AG04450 (cell line): ENCODE data around the gene IGIP. TPM values are rescaled to one million over a fixed set of nuclear protein-coding genes. Genes with fewer than 3 reads are reported as not detected.
A peak's percentile ranks its signal among the peaks of the same experiment; 100 is the strongest.

Experiments
- CTCF ChIA-PET: fragments of 300-600, 350-600 bp; formaldehyde crosslinking; extraction: SDS; loops from one replicate; lab custom pipeline; 2022; ENCODE audit warnings: antibody characterized with exemption, inconsistent platforms; lab: Charles Lee
- POLR2A ChIA-PET: fragments of 350-600 bp; formaldehyde crosslinking; extraction: SDS; loops from one replicate; lab custom pipeline; 2021; ENCODE audit warnings: antibody characterized with exemption, inconsistent platforms; lab: Yijun Ruan, JAX
- DNase-seq: peaks from one replicate; pipeline ENCODE4 v3.0.0-alpha.2; 2011; ENCODE audit warnings: low read depth, low spot score
- H3K27ac ChIP-seq: one replicate; pipeline ENCODE4 v1.5.1; 2012; ENCODE audit warnings: low read depth, low read length, control low read depth
- H3K27me3 ChIP-seq: one replicate; pipeline ENCODE4 v1.6.0; 2012; ENCODE audit warnings: low read length; ENCODE audit not compliant: control insufficient read depth, insufficient read depth
- H3K4me3 ChIP-seq: 2 replicates; pipeline ENCODE4 v1.5.1; 2011; ENCODE audit warnings: mild to moderate bottlenecking, low read depth, low read length, control low read depth
- H3K9me3 ChIP-seq: 2 replicates; pipeline ENCODE4 v1.5.1; 2012; ENCODE audit warnings: low read length; ENCODE audit not compliant: control insufficient read depth, insufficient read depth
- polyA plus RNA-seq: library from polyadenylated mRNA; depleted of rRNA; stranded (reverse); fragments of >200 nt; gene quantifications from 2 replicates; pipeline ENCODE4 v1.2.3, GENCODE V29; 2011
- TF ChIP-seq, protein P1 (sequence below): IDR thresholded peaks from 2 replicates; pipeline ENCODE4 v1.5.1; 2011; ENCODE audit warnings: low read depth, low read length, control low read depth, inconsistent platforms

The IGIP gene
- polyA plus RNA-seq, 1 experiment, result 2.2 TPM

DNA sequence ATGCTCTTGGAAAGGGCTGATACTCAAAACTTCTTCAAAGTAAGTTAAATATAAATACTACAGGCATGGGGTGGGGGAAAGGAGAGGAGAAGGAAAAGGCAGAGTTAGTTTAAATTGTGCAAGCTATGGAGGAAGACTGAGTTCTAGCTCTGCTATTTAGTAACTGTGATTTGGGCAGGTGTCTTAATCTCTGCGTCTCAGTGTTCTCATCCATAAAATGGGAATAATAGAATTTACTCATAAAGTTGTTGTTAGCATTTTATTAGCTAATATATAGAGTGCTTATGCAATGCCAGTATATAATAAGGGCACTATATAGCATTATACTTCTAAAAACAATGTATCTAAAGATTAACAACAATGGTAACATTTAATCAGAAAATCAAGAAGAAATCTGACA is 24.6 kb upstream of the IGIP start:
- Histone ChIP-seq H3K27ac (no peak overlapping the region), H3K4me3 (no peak overlapping the region), H3K27me3 (peaks cover 34% of the 10 kb centered on the region), H3K9me3 (no peaks in the 10 kb centered on the region)
- POLR2A ChIA-PET, result no interaction called here
- no peak for DNase-seq
- CTCF ChIA-PET, result interaction anchor here (5.2 kb wide), 1 partner anchor 44 kb away, joined by 45 read pairs; no protein-coding TSS in a partner anchor
- TF ChIP-seq, protein P1, sequence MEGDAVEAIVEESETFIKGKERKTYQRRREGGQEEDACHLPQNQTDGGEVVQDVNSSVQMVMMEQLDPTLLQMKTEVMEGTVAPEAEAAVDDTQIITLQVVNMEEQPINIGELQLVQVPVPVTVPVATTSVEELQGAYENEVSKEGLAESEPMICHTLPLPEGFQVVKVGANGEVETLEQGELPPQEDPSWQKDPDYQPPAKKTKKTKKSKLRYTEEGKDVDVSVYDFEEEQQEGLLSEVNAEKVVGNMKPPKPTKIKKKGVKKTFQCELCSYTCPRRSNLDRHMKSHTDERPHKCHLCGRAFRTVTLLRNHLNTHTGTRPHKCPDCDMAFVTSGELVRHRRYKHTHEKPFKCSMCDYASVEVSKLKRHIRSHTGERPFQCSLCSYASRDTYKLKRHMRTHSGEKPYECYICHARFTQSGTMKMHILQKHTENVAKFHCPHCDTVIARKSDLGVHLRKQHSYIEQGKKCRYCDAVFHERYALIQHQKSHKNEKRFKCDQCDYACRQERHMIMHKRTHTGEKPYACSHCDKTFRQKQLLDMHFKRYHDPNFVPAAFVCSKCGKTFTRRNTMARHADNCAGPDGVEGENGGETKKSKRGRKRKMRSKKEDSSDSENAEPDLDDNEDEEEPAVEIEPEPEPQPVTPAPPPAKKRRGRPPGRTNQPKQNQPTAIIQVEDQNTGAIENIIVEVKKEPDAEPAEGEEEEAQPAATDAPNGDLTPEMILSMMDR, result no peak

DNA sequence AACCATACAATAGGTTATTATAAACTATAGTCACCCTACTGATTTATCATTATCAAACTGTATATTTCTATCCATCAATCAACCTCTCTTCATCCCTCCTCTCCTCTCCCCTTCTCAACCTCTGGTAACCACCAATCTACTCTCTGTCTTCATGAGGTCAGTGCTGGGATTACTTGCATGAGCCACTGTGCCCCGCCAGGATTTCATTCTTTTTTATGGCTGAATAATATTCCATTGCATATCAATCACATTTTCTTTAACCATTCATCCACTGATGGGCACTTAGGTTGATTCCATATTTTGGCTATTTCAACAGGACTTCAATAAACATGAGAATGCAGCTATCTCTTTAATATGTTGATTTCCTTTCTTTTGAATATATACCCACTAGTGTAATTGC is 22.6 kb upstream of the IGIP start:
- Histone ChIP-seq H3K27ac (no peak overlapping the region), H3K9me3 (no peaks in the 10 kb centered on the region), H3K27me3 (peaks cover 28% of the 10 kb centered on the region), H3K4me3 (no peak overlapping the region)
- ChIA-PET CTCF (interaction anchor here (0.6 to 5.2 kb wide), 3 partner anchors 14 to 42 kb away, joined by 3 to 45 read pairs (median 4); no protein-coding TSS in a partner anchor), POLR2A (no interaction called here)
- DNase-seq, result no peak
- TF ChIP-seq, protein P1, result no peak

DNA sequence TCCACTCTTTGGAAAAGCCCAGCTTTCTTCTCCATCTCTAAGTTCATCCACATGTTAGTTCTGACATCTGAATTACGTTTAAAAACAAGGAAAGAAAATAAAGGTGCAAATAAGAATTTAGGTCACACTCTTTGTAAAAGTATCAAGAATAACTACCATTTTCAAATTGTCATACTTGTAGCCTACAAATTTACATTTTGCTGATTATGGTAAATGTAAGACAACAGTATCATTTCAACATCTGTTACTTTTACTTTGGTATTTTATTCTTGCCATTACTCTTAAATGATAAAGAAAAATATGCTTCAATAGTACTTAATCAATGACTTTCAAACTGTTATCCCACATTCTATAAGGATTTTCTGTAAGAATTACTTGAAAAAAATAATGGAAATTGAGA is 21.6 kb upstream of the IGIP start:
- Histone ChIP-seq H3K27ac (no peak overlapping the region), H3K27me3 (peaks cover 28% of the 10 kb centered on the region), H3K4me3 (no peak overlapping the region), H3K9me3 (no peaks in the 10 kb centered on the region)
- TF ChIP-seq, protein P1, result no peak
- CTCF ChIA-PET, result interaction anchor here (5.2 kb wide), 1 partner anchor 41 kb away, joined by 45 read pairs; no protein-coding TSS in a partner anchor
- POLR2A ChIA-PET, result no interaction called here
- DNase-seq, result no peak

DNA sequence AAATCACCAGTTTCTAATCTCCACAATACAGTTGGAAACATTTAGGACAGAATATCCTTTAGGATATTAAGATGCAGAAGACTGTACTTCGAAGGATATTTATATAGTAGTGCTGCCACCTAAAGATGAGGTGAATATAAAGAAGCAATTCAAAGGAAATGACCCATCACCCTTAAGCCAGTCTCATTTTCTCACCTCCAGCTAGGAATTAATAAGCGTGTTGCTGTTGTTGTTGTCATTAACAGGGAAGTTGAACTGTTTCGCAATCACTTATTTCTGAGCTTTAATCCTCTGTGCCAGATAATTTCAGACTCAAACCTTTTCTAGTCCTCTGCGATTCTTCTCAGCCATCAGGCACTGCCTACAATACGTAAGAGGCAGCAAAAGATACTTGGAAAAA is 19.6 kb upstream of the IGIP start:
- no peak for DNase-seq
- H3K9me3 ChIP-seq, result no peaks in the 10 kb centered on the region
- ChIA-PET POLR2A (no interaction called here), CTCF (interaction anchor here (1.3 to 5.2 kb wide), 5 partner anchors 10 to 329 kb away, joined by 3 to 45 read pairs (median 5); no protein-coding TSS in a partner anchor)
- H3K4me3 ChIP-seq, result no peak overlapping the region
- no peak overlapping the region for H3K27ac ChIP-seq
- TF ChIP-seq, protein P1, result no peak
- H3K27me3 ChIP-seq, result peaks cover 17% of the 10 kb centered on the region

DNA sequence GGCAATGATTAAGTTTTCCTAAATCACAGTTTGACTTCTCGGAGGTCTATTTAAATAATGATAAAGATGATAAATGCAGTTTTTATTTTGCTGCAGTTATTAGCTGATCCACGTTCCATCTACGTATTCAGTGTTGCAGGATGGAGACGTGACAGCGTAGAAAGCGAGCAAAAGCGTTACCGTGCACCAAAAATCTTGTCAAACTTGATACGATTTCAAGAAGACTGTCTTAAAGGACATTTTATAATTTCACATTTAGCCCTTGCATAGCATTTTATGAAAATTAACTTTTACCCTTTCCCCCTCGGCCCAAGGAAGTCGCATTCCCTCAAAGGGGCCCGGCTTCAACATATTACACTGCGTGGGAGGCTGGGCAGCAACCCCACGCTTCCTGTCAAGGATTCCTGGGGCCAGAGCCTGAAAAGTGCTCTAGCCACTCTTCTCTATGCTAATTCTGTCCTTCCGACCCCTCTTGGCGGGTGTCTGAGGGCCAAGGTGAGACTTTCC is 18.9 kb upstream of the IGIP start:
- no peak for DNase-seq
- Histone ChIP-seq H3K27me3 (peaks cover 18% of the 10 kb centered on the region), H3K9me3 (no peaks in the 10 kb centered on the region), H3K27ac (peak overlapping the region; percentile 87), H3K4me3 (peak overlapping the region; percentile 79)
- POLR2A ChIA-PET, result interaction anchor here (1.0 to 2.0 kb wide), 2 partner anchors 10 to 39 kb away, joined by 3 to 4 read pairs; no protein-coding TSS in a partner anchor
- CTCF ChIA-PET, result interaction anchor here (0.7 to 2.3 kb wide), 2 partner anchors 33 to 37 kb away, joined by 5 to 18 read pairs; no protein-coding TSS in a partner anchor
- TF ChIP-seq, protein P1, result no peak
